GM18867 (cell line): ENCODE measurements around the gene KISS1.

ENCODE experiments used
- ATAC-seq: cut with Tn5 transposase; IDR thresholded peaks from one replicate; pipeline ENCODE4 v1.9.1; 2021; ENCODE audit warnings: mild to moderate bottlenecking, moderate library complexity; ENCODE audit not compliant: unreplicated experiment

The KISS1 gene

GRCh38 chr1:204162494-204163074, 33.7 kb downstream of the KISS1 start:
- no peak for ATAC-seq

- no peak for ATAC-seq
These were observed 34.4 kb downstream of the KISS1 start for GRCh38 chr1:204161609-204162493.

DNA sequence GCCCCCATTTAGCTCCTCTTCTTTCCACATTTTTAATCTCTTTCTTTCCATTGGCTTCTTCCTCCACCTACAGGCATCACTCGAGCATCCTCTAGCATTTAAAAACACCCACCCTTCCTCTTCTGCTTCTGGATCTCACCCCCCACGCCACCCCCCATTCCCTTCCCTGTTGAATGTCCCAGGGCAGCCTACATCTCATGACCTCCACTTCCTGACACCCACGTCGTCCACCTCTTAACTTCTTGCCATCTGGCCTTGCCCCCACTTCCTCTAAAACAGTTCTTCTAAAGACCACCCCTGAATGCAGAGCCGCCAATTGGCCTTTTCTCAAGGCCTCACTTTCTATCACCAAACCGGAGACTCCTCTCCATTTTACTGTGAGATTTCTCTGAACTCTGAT, 38.3 kb downstream of the KISS1 start:
- ATAC-seq: no peak

DNA sequence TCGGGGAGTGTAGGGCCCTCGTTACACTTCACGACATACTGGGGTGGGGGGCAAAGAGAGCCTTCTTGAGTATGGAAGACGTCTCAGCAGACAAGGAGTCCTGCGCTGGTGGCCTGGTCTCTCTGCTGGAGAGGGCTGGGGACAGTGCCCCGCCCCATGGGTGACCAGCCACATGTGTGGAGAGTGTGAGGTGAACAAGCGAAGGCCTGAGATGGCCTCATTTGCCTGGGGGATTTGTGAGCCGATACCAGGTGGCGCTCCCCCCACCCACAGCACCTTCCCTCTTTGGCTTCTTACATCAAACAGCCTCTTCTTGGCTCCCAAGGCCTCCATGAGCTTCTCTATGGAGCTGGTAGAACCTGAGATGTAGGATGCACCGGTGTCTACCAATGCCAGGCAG, 40.4 kb downstream of the KISS1 start:
- ATAC-seq: no peak

DNA sequence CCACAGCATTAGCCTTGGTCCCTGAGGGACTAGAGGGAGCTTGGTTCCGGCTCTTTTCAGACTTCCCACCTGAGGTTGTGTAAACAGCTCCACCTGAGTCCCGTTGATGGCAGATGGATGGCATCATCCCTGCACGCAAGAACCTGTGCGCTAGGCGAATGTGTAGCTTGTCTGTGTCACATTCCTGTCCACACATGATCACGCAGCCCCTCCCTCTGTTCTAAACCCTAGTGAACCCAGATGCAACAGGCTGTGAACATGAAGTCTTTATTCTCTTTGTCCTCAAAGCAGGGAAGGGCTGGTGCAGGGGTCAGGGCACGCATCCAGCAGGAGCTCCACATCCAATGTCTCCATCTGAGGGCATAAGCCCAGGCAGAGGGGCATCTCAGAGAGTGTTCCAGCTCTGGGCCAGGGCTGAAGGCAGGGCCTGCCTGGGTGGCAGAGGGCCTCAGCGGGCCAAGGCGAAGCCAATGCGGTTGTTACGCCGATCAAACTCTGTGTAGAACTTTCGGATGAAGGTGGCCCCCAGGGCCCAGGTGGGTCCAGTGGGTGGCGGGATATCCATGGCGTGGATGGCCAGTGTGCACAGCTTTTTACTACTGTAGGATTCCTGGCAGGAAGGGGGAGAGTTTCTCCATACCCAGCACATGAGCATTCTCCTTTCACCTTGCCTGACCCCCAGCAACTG, 41.6 kb downstream of the KISS1 start:
- no peak for ATAC-seq

GRCh38 chr1:204153667-204154066, 42.6 kb downstream of the KISS1 start:
- no peak for ATAC-seq

- ATAC-seq: no peak
These were observed 43.8 kb downstream of the KISS1 start for GRCh38 chr1:204152310-204153044.

DNA sequence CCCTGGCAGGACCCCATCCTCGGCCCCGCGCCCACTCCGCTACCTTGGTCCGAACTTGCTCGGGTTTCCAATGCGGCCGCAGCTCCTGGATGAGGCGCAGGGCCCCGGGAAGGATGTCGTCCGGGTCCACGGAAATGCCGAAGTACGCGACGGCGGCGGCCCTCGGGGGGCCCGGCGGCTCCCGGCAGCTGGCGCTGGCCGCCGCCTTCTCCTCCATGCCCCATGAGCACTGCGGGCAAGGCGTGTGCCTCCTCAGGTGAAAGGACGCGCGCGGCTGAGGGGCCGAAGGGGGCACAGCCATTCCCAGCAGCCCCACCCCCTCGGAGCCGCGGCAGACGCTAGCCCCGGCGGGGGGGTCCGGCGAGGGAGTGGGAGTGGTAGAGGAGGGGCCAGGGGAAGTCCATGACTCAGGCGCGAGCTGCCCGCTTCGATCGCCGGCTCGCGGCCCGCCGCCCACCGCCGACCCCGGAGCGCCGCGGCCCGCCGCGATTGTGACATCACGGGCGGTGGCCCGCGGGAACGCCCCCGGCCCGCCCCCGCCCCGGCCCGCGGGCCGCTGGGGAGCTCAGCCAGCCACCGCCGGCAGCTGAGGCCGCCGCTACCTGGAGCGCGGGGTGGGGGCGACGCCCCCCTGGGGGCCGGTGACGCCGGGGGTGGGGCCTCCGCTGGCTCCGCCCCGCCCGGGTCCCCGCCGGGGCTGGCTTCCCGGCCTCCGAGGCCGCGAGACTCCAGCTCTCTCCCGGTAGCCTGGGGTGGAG, 44.6 kb downstream of the KISS1 start, which contains the start of gene ETNK2:
Gene ETNK2, minus strand, starts transcription at position 493 of the 758 bp plus-strand sequence. Its CDS starts 192 bp downstream, at position 301.
- no peak for ATAC-seq

DNA sequence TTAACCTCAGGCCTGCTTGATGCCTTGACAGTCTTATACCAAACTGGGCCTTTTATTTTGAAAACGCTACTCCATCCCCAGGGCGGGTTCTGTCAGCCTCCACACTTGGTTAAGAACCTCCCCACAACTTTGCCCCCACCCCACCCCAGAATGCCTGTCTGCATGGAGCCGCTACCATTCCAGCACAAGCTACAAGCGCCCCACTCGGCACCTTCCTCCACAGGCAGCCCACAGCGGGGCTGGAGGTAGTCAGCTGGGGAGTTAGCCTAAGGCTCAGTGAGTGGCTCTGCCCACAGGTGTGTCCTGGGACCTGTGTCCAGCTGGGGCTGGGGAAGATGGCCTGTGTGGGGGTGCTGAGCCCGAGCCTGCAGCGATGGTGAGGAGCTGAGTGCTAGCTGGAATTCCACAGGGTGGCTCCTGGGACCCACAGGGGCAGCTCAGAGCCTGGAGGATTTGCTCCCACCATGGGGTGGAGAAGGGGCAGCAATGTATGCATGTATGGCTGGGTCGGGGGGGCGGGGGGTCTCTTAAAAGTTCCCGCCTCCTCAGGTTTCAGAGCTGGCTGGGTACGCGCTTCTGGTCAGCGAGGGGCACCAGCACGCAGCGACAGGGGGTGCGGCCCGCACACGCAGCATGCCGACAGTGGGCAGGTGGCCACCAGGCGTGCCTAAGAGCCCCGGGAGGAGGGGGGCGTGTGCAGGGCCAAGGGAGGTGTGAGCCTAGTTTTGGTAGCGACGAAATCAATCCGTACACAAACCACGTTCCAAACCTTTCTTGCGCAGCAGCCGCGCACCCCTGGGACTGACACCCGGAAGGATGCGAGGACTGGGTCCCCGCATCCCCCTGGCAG, 45.4 kb downstream of the KISS1 start:
- ATAC-seq: no peak

DNA sequence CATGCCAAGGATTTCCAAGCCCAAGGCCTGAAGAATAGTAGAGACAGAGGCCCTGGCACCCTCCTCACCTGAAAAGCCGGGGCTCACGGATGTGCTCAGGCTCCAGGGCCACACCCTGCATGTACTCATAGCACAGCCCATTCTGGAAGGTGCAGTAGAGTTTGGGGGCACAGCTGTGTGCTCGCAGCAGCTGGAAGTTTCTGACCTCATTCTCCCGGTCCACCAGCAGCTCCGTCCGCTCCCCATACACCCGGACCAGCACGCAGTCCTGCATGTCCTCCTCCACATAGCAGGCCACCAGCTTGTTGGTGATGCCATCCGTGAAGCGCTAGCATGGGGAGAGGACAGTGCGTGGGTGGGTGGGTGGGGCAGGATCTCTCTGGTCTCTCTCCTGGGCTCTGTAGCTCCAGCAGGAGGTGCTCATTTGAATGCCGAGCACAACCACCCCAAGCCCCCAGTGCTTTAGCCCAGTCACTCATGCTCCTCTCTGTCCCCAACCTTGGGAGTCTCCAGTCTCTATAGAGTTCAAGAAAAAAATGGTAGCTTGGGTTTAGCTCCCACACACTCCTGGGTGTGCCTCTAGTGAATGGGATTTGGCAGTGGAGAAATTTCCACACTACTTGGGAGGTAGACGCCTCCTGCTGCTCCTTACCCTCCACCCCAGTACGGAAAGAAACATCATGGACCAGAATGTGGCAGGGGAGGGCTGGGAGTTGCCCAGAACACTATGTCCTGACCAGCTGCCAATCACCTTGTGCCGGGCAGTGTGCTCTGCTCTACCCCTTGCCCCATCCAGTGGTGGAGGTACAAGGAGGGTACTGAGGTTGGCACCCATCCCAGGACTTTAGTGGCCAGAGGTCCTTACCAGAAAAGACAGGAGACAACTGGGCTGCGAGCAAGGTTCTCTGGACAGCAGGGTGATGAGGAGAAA, 46.4 kb downstream of the KISS1 start:
- ATAC-seq: no peak

- no peak for ATAC-seq
These were observed 47.2 kb downstream of the KISS1 start for GRCh38 chr1:204149107-204149506.

- no peak for ATAC-seq
These were observed 48.6 kb downstream of the KISS1 start for GRCh38 chr1:204147406-204148383.

DNA sequence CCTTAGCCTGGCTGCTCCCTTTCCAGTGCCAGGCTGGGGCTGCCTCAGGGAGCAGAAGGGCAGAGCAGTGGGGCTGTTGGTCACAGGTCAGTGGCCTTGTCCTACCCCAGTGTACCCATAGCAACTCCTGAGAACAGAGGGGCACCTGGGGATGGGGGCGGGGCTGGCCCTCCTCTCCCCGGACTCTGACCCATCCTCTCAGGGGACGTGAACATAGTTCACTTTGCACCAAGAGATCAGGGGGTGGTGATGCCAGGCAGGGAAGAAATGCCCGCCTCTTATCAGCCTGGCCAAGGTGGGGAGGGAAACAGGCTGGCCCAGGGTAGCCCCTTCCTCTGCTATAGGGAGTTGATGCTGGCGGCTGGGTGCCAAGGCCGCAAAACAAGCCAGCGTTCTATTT, 49.3 kb downstream of the KISS1 start:
- no peak for ATAC-seq

- ATAC-seq: no peak
These were observed 50.0 kb downstream of the KISS1 start for GRCh38 chr1:204146309-204146708.

- ATAC-seq: no peak
These were observed 51.2 kb downstream of the KISS1 start for GRCh38 chr1:204145033-204145504.

DNA sequence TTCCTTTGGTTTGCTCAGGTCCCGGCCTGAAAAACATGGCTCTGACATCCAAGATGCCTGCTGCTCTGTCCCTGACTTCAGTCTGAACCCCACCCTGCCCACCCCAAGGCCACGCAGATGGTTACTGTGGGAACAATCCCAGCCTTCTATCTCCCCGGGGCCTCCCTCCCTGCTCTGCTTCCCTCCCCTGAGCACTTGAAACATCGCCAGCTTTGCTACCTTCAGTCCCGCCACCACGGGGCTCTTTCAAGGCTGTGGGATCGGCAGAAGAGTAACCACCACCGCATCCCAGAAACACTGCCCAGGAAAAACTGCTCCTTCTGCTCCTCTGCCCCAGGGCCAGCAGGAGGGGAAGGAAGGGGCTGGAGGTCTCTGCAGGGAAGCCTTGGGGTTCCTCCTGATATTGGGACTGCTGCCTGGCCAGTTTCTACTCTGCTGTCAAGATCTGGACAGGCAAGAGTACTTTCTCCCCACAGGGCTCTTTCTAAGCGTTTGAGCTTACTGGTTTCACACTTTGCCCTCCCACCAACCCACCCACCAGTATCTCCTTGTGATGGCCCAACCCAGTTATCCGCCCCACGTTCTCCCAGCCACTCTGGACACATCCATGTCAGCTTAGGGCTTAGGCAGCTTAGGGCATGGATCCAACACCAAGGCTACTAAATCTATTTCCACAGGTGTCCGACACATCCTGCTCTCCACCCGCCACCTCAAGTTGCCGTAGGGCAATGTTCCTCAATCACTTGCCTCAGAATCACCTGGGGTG, 52.8 kb downstream of the KISS1 start:
- no peak for ATAC-seq
